Right atrium auricular region (tissue), 2 donors: ENCODE measurements around the gene MUCL3. TPM values are rescaled to one million over a fixed set of nuclear protein-coding genes. Genes with fewer than 3 reads are reported as not detected.

ENCODE experiments used
- DNase-seq: peaks from one replicate; pipeline ENCODE4 v3.0.0-alpha.2; 2019; ENCODE audit warnings: low spot score
- H3K27ac ChIP-seq, 2 donors: fragments of 200-600 bp; sonication (generic); 1 replicate in 1 of 2; 2 replicates in 1 of 2; pipeline ENCODE4 v1.5.1; 2016 to 2019
- H3K27me3 ChIP-seq, 2 donors: fragments of 200-600 bp; sonication (generic); one replicate each; pipeline versions ENCODE4 v1.5.1 to v1.6.0; 2017 to 2019
- H3K36me3 ChIP-seq: fragments of 200-600 bp; sonication (generic); one replicate; pipeline ENCODE4 v1.5.1; 2016
- H3K4me1 ChIP-seq, 2 donors: fragments of 200-600 bp; sonication (generic); one replicate each; pipeline versions ENCODE4 v1.5.1 to v1.6.0; 2017 to 2019
- H3K4me3 ChIP-seq, 2 donors: fragments of 200-600 bp; sonication (generic); 1 replicate in 1 of 2; 2 replicates in 1 of 2; pipeline ENCODE4 v1.5.1; 2017 to 2019; ENCODE audit warnings: mild to moderate bottlenecking in 1 of 2, moderate library complexity in 1 of 2
- H3K9me3 ChIP-seq, 2 donors: fragments of 200-600 bp; sonication (generic); one replicate each; pipeline ENCODE4 v1.5.1; 2019
- total RNA-seq, 2 donors: library from RNA; depleted of rRNA; stranded (reverse); fragments of >200 nt; gene quantifications; one replicate each; pipeline ENCODE4 v1.1.0, GENCODE V29; 2016
- TF ChIP-seq, protein P1 (sequence below), 2 donors: fragments of 200-600 bp; sonication (generic); IDR thresholded peaks; one replicate each; pipeline ENCODE4 v1.5.1; 2019; ENCODE audit warnings: antibody characterized with exemption in 2 of 2

The MUCL3 gene
- total RNA-seq, 2 donors from 2014 or later = not detected

DNA sequence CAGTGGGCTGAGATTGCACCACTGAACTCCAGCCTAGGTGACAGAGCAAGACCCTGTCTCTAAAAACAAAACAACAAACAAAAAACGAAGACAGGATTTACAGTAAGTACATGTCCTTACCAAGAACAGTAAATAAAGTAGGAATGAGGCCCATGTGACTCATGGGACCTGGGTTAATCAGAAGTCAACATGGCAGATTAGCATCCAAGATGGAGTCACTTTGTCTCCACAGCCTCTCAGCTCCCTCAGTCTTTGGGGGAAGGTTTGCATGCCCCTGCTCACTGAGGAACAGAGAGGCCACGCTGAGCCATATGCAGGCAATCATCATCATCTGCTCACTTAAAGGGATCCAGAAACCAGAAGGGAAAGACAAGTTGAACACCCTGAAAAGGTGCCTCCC lies 61.7 kb downstream of the MUCL3 start:
- H3K27ac ChIP-seq = no peak overlapping the region
- DNase-seq = no peak

More for the DNA sequence above, 61.7 kb downstream of the MUCL3 start:
- Histone ChIP-seq H3K4me3 (no peak overlapping the region), H3K36me3 (no peaks in the 10 kb centered on the region), H3K27me3 (no peaks in the 10 kb centered on the region), H3K9me3 (no peaks in the 10 kb centered on the region), H3K4me1 (peaks cover 0 to 10% of the 10 kb centered on the region in 2 donors)
- TF ChIP-seq, protein P1, sequence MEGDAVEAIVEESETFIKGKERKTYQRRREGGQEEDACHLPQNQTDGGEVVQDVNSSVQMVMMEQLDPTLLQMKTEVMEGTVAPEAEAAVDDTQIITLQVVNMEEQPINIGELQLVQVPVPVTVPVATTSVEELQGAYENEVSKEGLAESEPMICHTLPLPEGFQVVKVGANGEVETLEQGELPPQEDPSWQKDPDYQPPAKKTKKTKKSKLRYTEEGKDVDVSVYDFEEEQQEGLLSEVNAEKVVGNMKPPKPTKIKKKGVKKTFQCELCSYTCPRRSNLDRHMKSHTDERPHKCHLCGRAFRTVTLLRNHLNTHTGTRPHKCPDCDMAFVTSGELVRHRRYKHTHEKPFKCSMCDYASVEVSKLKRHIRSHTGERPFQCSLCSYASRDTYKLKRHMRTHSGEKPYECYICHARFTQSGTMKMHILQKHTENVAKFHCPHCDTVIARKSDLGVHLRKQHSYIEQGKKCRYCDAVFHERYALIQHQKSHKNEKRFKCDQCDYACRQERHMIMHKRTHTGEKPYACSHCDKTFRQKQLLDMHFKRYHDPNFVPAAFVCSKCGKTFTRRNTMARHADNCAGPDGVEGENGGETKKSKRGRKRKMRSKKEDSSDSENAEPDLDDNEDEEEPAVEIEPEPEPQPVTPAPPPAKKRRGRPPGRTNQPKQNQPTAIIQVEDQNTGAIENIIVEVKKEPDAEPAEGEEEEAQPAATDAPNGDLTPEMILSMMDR (IDR thresholded peaks at IDR 0.05) = no peak

Other genes with a start within 250 kb of the MUCL3 start
- 1 to 10 TPM; 2.2 to 4.2 TPM for gene NRM, start 250.0 kb upstream of the MUCL3 start, total RNA-seq
- 10 to 100 TPM in 1 of 2 donors, 1 to 10 TPM in 1; 6.7 to 12.3 TPM for gene MDC1, start 223.7 kb upstream of the MUCL3 start, total RNA-seq
- gene TUBB, start 220.6 kb upstream of the MUCL3 start, total RNA-seq = 100 to 1,000 TPM; 121 to 236 TPM
- 100 to 1,000 TPM; 157 to 167 TPM for gene FLOT1, start 198.3 kb upstream of the MUCL3 start, total RNA-seq
- gene IER3, start 196.4 kb upstream of the MUCL3 start, total RNA-seq = 100 to 1,000 TPM in 1 of 2 donors, 10 to 100 TPM in 1; 43.6 to 144 TPM
- 100 to 1,000 TPM in 1 of 2 donors, 10 to 100 TPM in 1; 61.7 to 106 TPM for gene DDR1, start 56.5 kb upstream of the MUCL3 start, total RNA-seq
- gene GTF2H4, start 32.8 kb upstream of the MUCL3 start, total RNA-seq = 1 to 10 TPM; 3.6 to 4.0 TPM
- 10 to 100 TPM; 12.1 to 13.6 TPM for gene VARS2, start 26.7 kb upstream of the MUCL3 start, total RNA-seq
- not detected for gene SFTA2, start 8.8 kb upstream of the MUCL3 start, total RNA-seq
- gene MUC21, start 42.7 kb downstream of the MUCL3 start, total RNA-seq = not detected
- not detected for gene MUC22, start 69.5 kb downstream of the MUCL3 start, total RNA-seq
- not detected for gene C6orf15, start 171.6 kb downstream of the MUCL3 start, total RNA-seq
- gene PSORS1C1, start 173.8 kb downstream of the MUCL3 start, total RNA-seq = 1 to 10 TPM in 1 of 2 donors, under 1 TPM in 1; 0.33 to 1.5 TPM
- gene CDSN, start 179.5 kb downstream of the MUCL3 start, total RNA-seq = not detected
- not detected for gene PSORS1C2, start 198.1 kb downstream of the MUCL3 start, total RNA-seq
- 1 to 10 TPM; 7.6 to 9.1 TPM for gene CCHCR1, start 216.8 kb downstream of the MUCL3 start, total RNA-seq
- gene TCF19, start 217.6 kb downstream of the MUCL3 start, total RNA-seq = 1 to 10 TPM; 1.5 to 1.6 TPM
- gene POU5F1, start 229.7 kb downstream of the MUCL3 start, total RNA-seq = not detected